ENCODE results near the gene LRRC4.

Gene LRRC4

GRCh38 chr7:127996253-127997071 lies 34.8 kb downstream of the LRRC4 start:
- Histone ChIP-seq H3K4me3 (ENCODE audit: low read length) (no peak overlapping the region), H3K9ac (ENCODE audit: low read length) (no peak overlapping the region), H3K79me2 (ENCODE audit: low read length) (peaks cover 70% of the 10 kb centered on the region), H4K20me1 (ENCODE audit: insufficient read depth, low read length) (no peaks in the 10 kb centered on the region), H3K9me2 (replicated peaks; ENCODE audit: insufficient read depth, low read length) (no peaks in the 10 kb centered on the region), H3K27me3 (replicated peaks; ENCODE audit: insufficient read depth, low read length) (no peaks in the 10 kb centered on the region), H3F3A (ENCODE audit: insufficient read depth, low read length) (0 out of 2 replicates have a peak, but pooled peaks cover 9% of the 10 kb centered on the region), H3K27ac (ENCODE audit: low read length) (no peak overlapping the region), H2AFZ (ENCODE audit: low read length) (no peak overlapping the region), H3K9me3 (replicated peaks; ENCODE audit: insufficient read depth, low read length) (no peaks in the 10 kb centered on the region), H3K36me3 (replicated peaks; ENCODE audit: insufficient read depth, low read length) (peaks cover under 1% of the 10 kb centered on the region), H3K4me2 (ENCODE audit: low read depth, low read length) (no peak overlapping the region), H3K4me1 (ENCODE audit: low read length) (peaks cover 12% of the 10 kb centered on the region)
- TF ChIP-seq EZH2phosphoT487 (IDR thresholded peaks at IDR 0.05; ENCODE audit: low read length) (no peak), CTCF (IDR thresholded peaks at IDR 0.05; ENCODE audit: low read length) (no peak), EZH2 (optimal IDR thresholded peaks at IDR 0.05; ENCODE audit: low read depth, low read length) (no peak)
- no peak for DNase-seq

- H3K9ac ChIP-seq (ENCODE audit: low read length), result no peak overlapping the region
- H3K79me2 ChIP-seq (ENCODE audit: low read length), result peaks cover 70% of the 10 kb centered on the region
- H4K20me1 ChIP-seq (ENCODE audit: insufficient read depth, low read length), result no peaks in the 10 kb centered on the region
Observed at GRCh38 chr7:127995881-127996215, 35.4 kb downstream of the LRRC4 start.

GRCh38 chr7:127995156-127995880 lies 35.9 kb downstream of the LRRC4 start:
- H3K9me3 ChIP-seq (replicated peaks; ENCODE audit: insufficient read depth, low read length), result no peaks in the 10 kb centered on the region
- no peaks in the 10 kb centered on the region for H4K20me1 ChIP-seq (ENCODE audit: insufficient read depth, low read length)
- no peak overlapping the region for H2AFZ ChIP-seq (ENCODE audit: low read length)
- TF ChIP-seq CTCF (IDR thresholded peaks at IDR 0.05; ENCODE audit: low read length) (no peak), EZH2phosphoT487 (IDR thresholded peaks at IDR 0.05; ENCODE audit: low read length) (no peak), EZH2 (optimal IDR thresholded peaks at IDR 0.05; ENCODE audit: low read depth, low read length) (no peak)
- 0 out of 2 replicates have a peak, but pooled peaks cover 3% of the 10 kb centered on the region for H3F3A ChIP-seq (ENCODE audit: insufficient read depth, low read length)
- H3K4me1 ChIP-seq (ENCODE audit: low read length), result peaks cover under 1% of the 10 kb centered on the region; the same call in 1 of the 2 replicates
- DNase-seq, result no peak
- H3K27ac ChIP-seq (ENCODE audit: low read length), result no peak overlapping the region
- no peaks in the 10 kb centered on the region for H3K27me3 ChIP-seq (replicated peaks; ENCODE audit: insufficient read depth, low read length)
- H3K36me3 ChIP-seq (replicated peaks; ENCODE audit: insufficient read depth, low read length), result peaks cover 5% of the 10 kb centered on the region
- no peak overlapping the region for H3K4me3 ChIP-seq (ENCODE audit: low read length)
- no peak overlapping the region for H3K9ac ChIP-seq (ENCODE audit: low read length)
- H3K4me2 ChIP-seq (ENCODE audit: low read depth, low read length), result no peak overlapping the region
- H3K79me2 ChIP-seq (ENCODE audit: low read length), result peaks cover 66% of the 10 kb centered on the region
- no peaks in the 10 kb centered on the region for H3K9me2 ChIP-seq (replicated peaks; ENCODE audit: insufficient read depth, low read length)

More at GRCh38 chr7:127995881-127996215, 35.4 kb downstream of the LRRC4 start:
- Histone ChIP-seq H2AFZ (ENCODE audit: low read length) (no peak overlapping the region), H3K36me3 (replicated peaks; ENCODE audit: insufficient read depth, low read length) (peaks cover 5% of the 10 kb centered on the region), H3F3A (ENCODE audit: insufficient read depth, low read length) (0 out of 2 replicates have a peak, but pooled peaks cover 3% of the 10 kb centered on the region), H3K4me2 (ENCODE audit: low read depth, low read length) (no peak overlapping the region), H3K9me2 (replicated peaks; ENCODE audit: insufficient read depth, low read length) (no peaks in the 10 kb centered on the region), H3K4me3 (ENCODE audit: low read length) (no peak overlapping the region), H3K9me3 (replicated peaks; ENCODE audit: insufficient read depth, low read length) (no peaks in the 10 kb centered on the region), H3K27ac (ENCODE audit: low read length) (no peak overlapping the region), H3K4me1 (ENCODE audit: low read length) (peaks cover 5% of the 10 kb centered on the region), H3K27me3 (replicated peaks; ENCODE audit: insufficient read depth, low read length) (no peaks in the 10 kb centered on the region)
- DNase-seq, result no peak
- no peak for TF ChIP-seq EZH2phosphoT487 (IDR thresholded peaks at IDR 0.05; ENCODE audit: low read length)
- no peak for TF ChIP-seq EZH2 (optimal IDR thresholded peaks at IDR 0.05; ENCODE audit: low read depth, low read length)
- TF ChIP-seq CTCF (IDR thresholded peaks at IDR 0.05; ENCODE audit: low read length), result no peak

All from MM.1S (cell line).